ENCODE measurements around the gene SNRPF. TPM values are rescaled to one million over a fixed set of nuclear protein-coding genes. Genes with fewer than 3 reads are reported as not detected.

SNRPF gene
- total and polyA plus RNA-seq, 7 experiments from 2014 or later, result 19.0 to 71.1 (median 24.6) TPM

Other genes with a start within 250 kb of the SNRPF start
- gene NTN4, start 68.2 kb upstream of the SNRPF start, total RNA-seq, result under 1 TPM in 2 of 5 experiments, not detected in 3; 0.08 to 0.86 TPM
- gene NTN4, start 68.2 kb upstream of the SNRPF start, polyA plus RNA-seq, result not detected
- under 1 TPM in 2 of 5 experiments, not detected in 3; 0.07 to 0.27 TPM for gene CCDC38, start 83.7 kb downstream of the SNRPF start, total RNA-seq
- under 1 TPM in 1 of 2 donors, not detected in 1; 0.08 TPM for gene CCDC38, start 83.7 kb downstream of the SNRPF start, polyA plus RNA-seq
- 1 to 10 TPM in 3 of 5 experiments, under 1 TPM in 2; 0.66 to 2.4 (median 1.4) TPM for gene AMDHD1, start 84.4 kb downstream of the SNRPF start, total RNA-seq
- under 1 TPM; 0.32 to 0.41 TPM for gene AMDHD1, start 84.4 kb downstream of the SNRPF start, polyA plus RNA-seq
- 1 to 10 TPM in 3 of 5 experiments, under 1 TPM in 2; 0.24 to 7.0 (median 1.1) TPM for gene HAL, start 137.4 kb downstream of the SNRPF start, total RNA-seq
- not detected for gene HAL, start 137.4 kb downstream of the SNRPF start, polyA plus RNA-seq
- 100 to 1,000 TPM in 1 of 5 experiments, 10 to 100 TPM in 4; 52.5 to 151 (median 63.4) TPM for gene LTA4H, start 176.6 kb downstream of the SNRPF start, total RNA-seq
- gene LTA4H, start 176.6 kb downstream of the SNRPF start, polyA plus RNA-seq, result 10 to 100 TPM; 80.9 to 82.9 TPM